WTC11 (cell line): ENCODE measurements around the gene SYTL5. TPM values are rescaled to one million over a fixed set of nuclear protein-coding genes. Genes with fewer than 3 reads are reported as not detected.

Experiments
- ATAC-seq: fragments of 200-7000 bp; cut with Tn5 transposase; 2 replicates; pipeline ENCODE4 v1.10.0; 2021; ENCODE audit warnings: mild to moderate bottlenecking, moderate library complexity
- CTCF ChIA-PET: fragments of 300-600 bp; sonication (Branson Sonifier 250); formaldehyde crosslinking; loops from one replicate; lab custom pipeline; 2021; ENCODE audit warnings: antibody characterized with exemption; lab: Charles Lee
- POLR2A ChIA-PET: fragments of 350-600 bp; sonication (Branson Sonifier 250); formaldehyde crosslinking; loops from one replicate; lab custom pipeline; 2021; ENCODE audit warnings: antibody characterized with exemption; lab: Charles Lee
- DNase-seq: peaks from one replicate; pipeline ENCODE4 v3.0.0; 2021; ENCODE audit warnings: low spot score
- H3K27ac Mint-ChIP-seq: 2 replicates; pipeline ENCODE4 v1.8.0; 2021; ENCODE audit warnings: mixed read lengths
- H3K27me3 Mint-ChIP-seq: 2 replicates; pipeline ENCODE4 v1.8.0; 2021; ENCODE audit warnings: low read depth, mild to moderate bottlenecking, moderate library complexity, mixed read lengths
- H3K36me3 Mint-ChIP-seq: 2 replicates; pipeline ENCODE4 v1.8.0; 2021; ENCODE audit warnings: mixed read lengths
- H3K4me1 Mint-ChIP-seq: 2 replicates; pipeline ENCODE4 v1.8.0; 2022; ENCODE audit warnings: mixed read lengths
- H3K4me3 Mint-ChIP-seq: 2 replicates; pipeline ENCODE4 v1.8.0; 2021; ENCODE audit warnings: mild to moderate bottlenecking, moderate library complexity, mixed read lengths
- H3K9me3 Mint-ChIP-seq: 2 replicates; pipeline ENCODE4 v1.8.0; 2021; ENCODE audit warnings: mixed read lengths
- CREM ChIP-seq: sonication (generic); formaldehyde crosslinking; IDR thresholded peaks from 2 replicates; pipeline ENCODE4 v1.8.1; 2022; ENCODE audit warnings: mild to moderate bottlenecking, missing genetic modification reagents, moderate library complexity
- ELF4 ChIP-seq: sonication (generic); formaldehyde crosslinking; IDR thresholded peaks from 2 replicates; pipeline ENCODE4 v1.8.1; 2022; ENCODE audit warnings: low read depth, mild to moderate bottlenecking, moderate library complexity, missing genetic modification reagents
- KAT7 ChIP-seq: sonication (generic); formaldehyde crosslinking; IDR thresholded peaks from 2 replicates; pipeline ENCODE4 v1.8.1; 2023; ENCODE audit warnings: missing genetic modification reagents, mild to moderate bottlenecking, borderline replicate concordance
- MYBL2 ChIP-seq: sonication (generic); formaldehyde crosslinking; IDR thresholded peaks from 2 replicates; pipeline ENCODE4 v1.8.1; 2023; ENCODE audit warnings: mild to moderate bottlenecking, moderate library complexity, missing genetic modification reagents
- SP1 ChIP-seq: sonication (generic); formaldehyde crosslinking; conservative IDR thresholded peaks from 2 replicates; pipeline ENCODE4 v1.8.1; 2022; ENCODE audit warnings: missing genetic modification reagents
- TEAD4 ChIP-seq: sonication (generic); formaldehyde crosslinking; IDR thresholded peaks from 2 replicates; pipeline ENCODE4 v1.8.0; 2022; ENCODE audit warnings: mild to moderate bottlenecking, missing genetic modification reagents
- ZBTB21 ChIP-seq: sonication (generic); formaldehyde crosslinking; IDR thresholded peaks from 2 replicates; pipeline ENCODE4 v1.8.1; 2023; ENCODE audit warnings: mild to moderate bottlenecking, missing genetic modification reagents, borderline replicate concordance
- ZNF416 ChIP-seq: fragments of 250-450 bp; sonication (Bioruptor Pico); IDR thresholded peaks from 2 replicates; pipeline ENCODE4 v1.9.0; 2021; ENCODE audit warnings: mild to moderate bottlenecking, inconsistent platforms
- ZNF671 ChIP-seq: fragments of 250-450 bp; sonication (Bioruptor Pico); IDR thresholded peaks from 2 replicates; pipeline ENCODE4 v1.8.0; 2021; ENCODE audit warnings: mild to moderate bottlenecking
- total RNA-seq: library from RNA; stranded (reverse); gene quantifications from 3 replicates; pipeline ENCODE4 v1.2.3, GENCODE V29; 2021
- TF ChIP-seq, protein P1 (sequence below): fragments of 200-600 bp; IDR thresholded peaks from 2 replicates; pipeline ENCODE4 v1.8.0; 2022; ENCODE audit warnings: antibody characterized with exemption
- TF ChIP-seq, protein P2 (sequence below): fragments of 250-450 bp; sonication (Bioruptor Pico); IDR thresholded peaks from 2 replicates; pipeline ENCODE4 v1.9.0; 2021; ENCODE audit warnings: mild to moderate bottlenecking
- TF ChIP-seq, protein P3 (sequence below): sonication (generic); formaldehyde crosslinking; IDR thresholded peaks from 2 replicates; pipeline ENCODE4 v1.8.1; 2022; ENCODE audit warnings: missing genetic modification reagents, borderline replicate concordance
- TF ChIP-seq, protein P4 (sequence below): sonication (generic); formaldehyde crosslinking; IDR thresholded peaks from 2 replicates; pipeline ENCODE4 v1.8.1; 2023; ENCODE audit warnings: mild to moderate bottlenecking, missing genetic modification reagents
- TF ChIP-seq, protein P5 (sequence below): sonication (generic); formaldehyde crosslinking; IDR thresholded peaks from 2 replicates; pipeline ENCODE4 v1.8.0; 2022; ENCODE audit warnings: mild to moderate bottlenecking, missing genetic modification reagents

Gene SYTL5
- total RNA-seq, 1 experiment from 2014 or later = 0.26 TPM

DNA sequence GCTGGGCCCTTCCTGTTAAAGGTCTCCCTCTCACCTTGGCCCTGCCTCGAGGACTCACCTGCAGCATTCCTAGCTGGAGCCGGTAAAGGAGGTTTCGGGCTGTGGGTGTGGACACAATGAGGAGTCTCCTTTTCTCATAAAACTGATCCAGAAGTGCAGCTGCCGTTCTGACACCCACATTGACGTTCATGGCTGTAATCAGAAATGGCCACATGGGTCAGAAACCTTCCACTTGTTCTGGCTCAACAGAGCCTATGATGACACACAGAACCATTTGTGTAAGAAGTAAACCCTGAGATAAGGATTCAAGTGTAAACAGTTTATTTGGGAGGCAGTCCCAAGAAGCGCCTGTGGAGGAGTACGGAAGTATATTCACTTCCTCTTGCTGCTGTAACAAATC lies 150.5 kb downstream of the SYTL5 start (continued):
- TF ChIP-seq SP1 (CRISPR knock-in tag) = no peak

DNA sequence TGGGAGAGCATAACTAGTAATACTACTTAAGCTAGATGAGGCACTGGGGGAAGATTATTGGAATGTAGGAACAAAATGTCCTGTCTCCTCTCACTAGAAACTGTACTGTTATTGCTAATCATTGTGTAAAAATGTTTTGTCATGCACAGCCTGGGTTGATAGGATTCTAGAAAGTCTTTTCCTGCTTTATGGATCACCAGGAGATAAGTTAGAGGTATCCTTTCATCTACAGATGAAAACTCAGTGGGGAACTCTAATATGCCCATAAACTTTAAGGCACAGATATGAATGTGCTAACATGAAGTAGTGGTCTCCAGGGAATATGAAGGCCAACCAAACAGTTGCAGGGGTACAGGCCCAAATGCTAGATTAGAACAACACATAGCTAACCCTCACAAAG lies 156.8 kb downstream of the SYTL5 start:
- Mint-ChIP-seq H3K27ac (no peak overlapping the region), H3K36me3 (no peaks in the 10 kb centered on the region), H3K27me3 (no peaks in the 10 kb centered on the region), H3K4me3 (no peak overlapping the region), H3K9me3 (no peaks in the 10 kb centered on the region), H3K4me1 (no peaks in the 10 kb centered on the region)
- TF ChIP-seq, protein P1, sequence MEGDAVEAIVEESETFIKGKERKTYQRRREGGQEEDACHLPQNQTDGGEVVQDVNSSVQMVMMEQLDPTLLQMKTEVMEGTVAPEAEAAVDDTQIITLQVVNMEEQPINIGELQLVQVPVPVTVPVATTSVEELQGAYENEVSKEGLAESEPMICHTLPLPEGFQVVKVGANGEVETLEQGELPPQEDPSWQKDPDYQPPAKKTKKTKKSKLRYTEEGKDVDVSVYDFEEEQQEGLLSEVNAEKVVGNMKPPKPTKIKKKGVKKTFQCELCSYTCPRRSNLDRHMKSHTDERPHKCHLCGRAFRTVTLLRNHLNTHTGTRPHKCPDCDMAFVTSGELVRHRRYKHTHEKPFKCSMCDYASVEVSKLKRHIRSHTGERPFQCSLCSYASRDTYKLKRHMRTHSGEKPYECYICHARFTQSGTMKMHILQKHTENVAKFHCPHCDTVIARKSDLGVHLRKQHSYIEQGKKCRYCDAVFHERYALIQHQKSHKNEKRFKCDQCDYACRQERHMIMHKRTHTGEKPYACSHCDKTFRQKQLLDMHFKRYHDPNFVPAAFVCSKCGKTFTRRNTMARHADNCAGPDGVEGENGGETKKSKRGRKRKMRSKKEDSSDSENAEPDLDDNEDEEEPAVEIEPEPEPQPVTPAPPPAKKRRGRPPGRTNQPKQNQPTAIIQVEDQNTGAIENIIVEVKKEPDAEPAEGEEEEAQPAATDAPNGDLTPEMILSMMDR = no peak
- TF ChIP-seq, protein P2, sequence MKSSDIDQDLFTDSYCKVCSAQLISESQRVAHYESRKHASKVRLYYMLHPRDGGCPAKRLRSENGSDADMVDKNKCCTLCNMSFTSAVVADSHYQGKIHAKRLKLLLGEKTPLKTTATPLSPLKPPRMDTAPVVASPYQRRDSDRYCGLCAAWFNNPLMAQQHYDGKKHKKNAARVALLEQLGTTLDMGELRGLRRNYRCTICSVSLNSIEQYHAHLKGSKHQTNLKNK (CRISPR knock-in tag) = no peak
- TF ChIP-seq CREM (CRISPR knock-in tag) = no peak
- no peak for TF ChIP-seq ZNF416 (CRISPR knock-in tag)
- TF ChIP-seq ZBTB21 (CRISPR knock-in tag) = no peak
- no peak for TF ChIP-seq TEAD4 (CRISPR knock-in tag)
- TF ChIP-seq MYBL2 = no peak
- ATAC-seq = no peak
- no peak for DNase-seq
- ChIA-PET POLR2A (no interaction called here), CTCF (no interaction called here)

DNA sequence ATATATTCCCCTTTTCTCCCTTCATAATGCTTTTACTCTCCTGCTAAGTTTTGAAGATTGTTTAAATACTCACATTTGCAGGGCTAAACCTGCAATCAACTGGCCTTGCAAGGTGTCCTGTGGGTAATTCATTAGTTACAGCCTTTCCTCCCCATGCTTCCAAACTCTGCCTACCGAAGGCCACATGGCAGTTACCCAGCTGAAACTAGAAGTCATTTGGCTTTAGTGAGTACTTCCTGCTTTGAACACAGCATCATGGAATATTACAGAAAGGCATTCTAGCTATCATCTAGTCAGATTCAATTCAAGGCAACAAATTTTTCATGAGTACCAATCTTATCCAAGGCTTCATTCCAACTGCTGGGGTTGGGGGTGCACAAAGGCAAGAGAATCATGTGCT lies 158.7 kb downstream of the SYTL5 start:
- H3K27me3 Mint-ChIP-seq = no peaks in the 10 kb centered on the region
- ATAC-seq = no peak
- no peaks in the 10 kb centered on the region for H3K36me3 Mint-ChIP-seq
- TF ChIP-seq ELF4 (CRISPR knock-in tag) (no peak), KAT7 (CRISPR knock-in tag) (no peak), ZBTB21 (CRISPR knock-in tag) (no peak)
- TF ChIP-seq, protein P3, sequence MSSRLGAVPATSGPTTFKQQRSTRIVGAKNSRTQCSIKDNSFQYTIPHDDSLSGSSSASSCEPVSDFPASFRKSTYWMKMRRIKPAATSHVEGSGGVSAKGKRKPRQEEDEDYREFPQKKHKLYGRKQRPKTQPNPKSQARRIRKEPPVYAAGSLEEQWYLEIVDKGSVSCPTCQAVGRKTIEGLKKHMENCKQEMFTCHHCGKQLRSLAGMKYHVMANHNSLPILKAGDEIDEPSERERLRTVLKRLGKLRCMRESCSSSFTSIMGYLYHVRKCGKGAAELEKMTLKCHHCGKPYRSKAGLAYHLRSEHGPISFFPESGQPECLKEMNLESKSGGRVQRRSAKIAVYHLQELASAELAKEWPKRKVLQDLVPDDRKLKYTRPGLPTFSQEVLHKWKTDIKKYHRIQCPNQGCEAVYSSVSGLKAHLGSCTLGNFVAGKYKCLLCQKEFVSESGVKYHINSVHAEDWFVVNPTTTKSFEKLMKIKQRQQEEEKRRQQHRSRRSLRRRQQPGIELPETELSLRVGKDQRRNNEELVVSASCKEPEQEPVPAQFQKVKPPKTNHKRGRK (CRISPR knock-in tag) = no peak
- TF ChIP-seq, protein P4, sequence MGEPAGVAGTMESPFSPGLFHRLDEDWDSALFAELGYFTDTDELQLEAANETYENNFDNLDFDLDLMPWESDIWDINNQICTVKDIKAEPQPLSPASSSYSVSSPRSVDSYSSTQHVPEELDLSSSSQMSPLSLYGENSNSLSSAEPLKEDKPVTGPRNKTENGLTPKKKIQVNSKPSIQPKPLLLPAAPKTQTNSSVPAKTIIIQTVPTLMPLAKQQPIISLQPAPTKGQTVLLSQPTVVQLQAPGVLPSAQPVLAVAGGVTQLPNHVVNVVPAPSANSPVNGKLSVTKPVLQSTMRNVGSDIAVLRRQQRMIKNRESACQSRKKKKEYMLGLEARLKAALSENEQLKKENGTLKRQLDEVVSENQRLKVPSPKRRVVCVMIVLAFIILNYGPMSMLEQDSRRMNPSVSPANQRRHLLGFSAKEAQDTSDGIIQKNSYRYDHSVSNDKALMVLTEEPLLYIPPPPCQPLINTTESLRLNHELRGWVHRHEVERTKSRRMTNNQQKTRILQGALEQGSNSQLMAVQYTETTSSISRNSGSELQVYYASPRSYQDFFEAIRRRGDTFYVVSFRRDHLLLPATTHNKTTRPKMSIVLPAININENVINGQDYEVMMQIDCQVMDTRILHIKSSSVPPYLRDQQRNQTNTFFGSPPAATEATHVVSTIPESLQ = no peak
- TF ChIP-seq, all 79 proteins: peak for 0
- H3K4me1 Mint-ChIP-seq = no peaks in the 10 kb centered on the region
- POLR2A ChIA-PET = no interaction called here
- H3K4me3 Mint-ChIP-seq = no peak overlapping the region
- CTCF ChIA-PET = no interaction called here
- H3K9me3 Mint-ChIP-seq = no peaks in the 10 kb centered on the region
- H3K27ac Mint-ChIP-seq = no peak overlapping the region
- DNase-seq = no peak

DNA sequence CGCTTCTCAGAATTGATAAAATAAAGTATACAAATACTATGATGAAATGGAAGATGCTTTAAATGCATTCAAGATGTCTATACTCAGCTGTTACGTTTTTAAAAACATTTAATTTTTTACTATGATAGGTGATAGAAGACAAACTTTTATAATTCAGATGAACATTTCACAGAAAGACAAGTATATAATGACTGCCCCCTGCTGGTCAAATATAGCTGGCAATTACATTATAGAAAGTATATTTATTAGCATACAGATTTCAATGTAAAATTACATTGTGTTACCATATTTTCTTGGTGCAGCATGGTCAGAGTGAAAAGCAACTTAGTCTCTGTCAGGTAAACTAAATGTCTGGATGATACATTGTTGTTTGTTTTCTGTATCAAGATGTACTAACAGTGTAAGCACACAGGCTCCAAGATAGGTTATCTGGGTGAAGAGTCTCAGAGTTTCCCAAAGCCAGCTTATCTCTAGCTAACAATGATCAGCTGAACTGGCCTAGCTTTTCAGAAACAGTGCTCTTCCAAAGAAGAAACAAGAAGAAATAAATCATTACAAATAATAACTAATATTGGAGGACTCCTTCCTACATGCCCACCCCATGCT lies 160.2 kb downstream of the SYTL5 start:
- no peak for ATAC-seq
- Mint-ChIP-seq H3K4me3 (no peak overlapping the region), H3K9me3 (no peaks in the 10 kb centered on the region), H3K27me3 (no peaks in the 10 kb centered on the region), H3K36me3 (no peaks in the 10 kb centered on the region), H3K27ac (no peak overlapping the region), H3K4me1 (peaks cover 10% of the 10 kb centered on the region)
- no peak for DNase-seq
- ChIA-PET POLR2A (no interaction called here), CTCF (interaction anchor here (0.5 to 1.6 kb wide), 9 partner anchors 9 to 1509 kb away, joined by 3 to 7 read pairs (median 3); no protein-coding TSS in a partner anchor)
- TF ChIP-seq, protein P5, sequence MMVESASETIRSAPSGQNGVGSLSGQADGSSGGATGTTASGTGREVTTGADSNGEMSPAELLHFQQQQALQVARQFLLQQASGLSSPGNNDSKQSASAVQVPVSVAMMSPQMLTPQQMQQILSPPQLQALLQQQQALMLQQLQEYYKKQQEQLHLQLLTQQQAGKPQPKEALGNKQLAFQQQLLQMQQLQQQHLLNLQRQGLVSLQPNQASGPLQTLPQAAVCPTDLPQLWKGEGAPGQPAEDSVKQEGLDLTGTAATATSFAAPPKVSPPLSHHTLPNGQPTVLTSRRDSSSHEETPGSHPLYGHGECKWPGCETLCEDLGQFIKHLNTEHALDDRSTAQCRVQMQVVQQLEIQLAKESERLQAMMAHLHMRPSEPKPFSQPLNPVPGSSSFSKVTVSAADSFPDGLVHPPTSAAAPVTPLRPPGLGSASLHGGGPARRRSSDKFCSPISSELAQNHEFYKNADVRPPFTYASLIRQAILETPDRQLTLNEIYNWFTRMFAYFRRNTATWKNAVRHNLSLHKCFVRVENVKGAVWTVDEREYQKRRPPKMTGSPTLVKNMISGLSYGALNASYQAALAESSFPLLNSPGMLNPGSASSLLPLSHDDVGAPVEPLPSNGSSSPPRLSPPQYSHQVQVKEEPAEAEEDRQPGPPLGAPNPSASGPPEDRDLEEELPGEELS = no peak
- TF ChIP-seq, protein P1 = 0 out of 2 replicates have a peak, but pooled peaks have one; percentile 25
- TF ChIP-seq ZNF671 (CRISPR knock-in tag) = no peak
